HepG2 (cell line): ENCODE results near the gene HOXC11. TPM values are rescaled to one million over a fixed set of nuclear protein-coding genes. Genes with fewer than 3 reads are reported as not detected.

Experiments used
- ATAC-seq: fragments of 200-7000 bp; cut with Tn5 transposase; 3 replicates; pipeline ENCODE4 v1.9.1; 2020; ENCODE audit warnings: mild to moderate bottlenecking, moderate library complexity
- BruUV-seq: library from RNA; stranded (reverse); fragments of 400-500 nt; replicated peaks from 2 replicates; lab custom pipeline; 2021; lab: Mats Ljungman, UMichigan
- CTCF ChIA-PET: fragments of 300-600 bp; formaldehyde crosslinking; extraction: SDS; loops from one replicate; lab custom pipeline; 2021; ENCODE audit warnings: low total read pairs, inconsistent platforms, low intra/inter-chr PET ratio; lab: Yijun Ruan, JAX
- POLR2A ChIA-PET: fragments of 350-600 bp; sonication (Branson Sonifier 250); formaldehyde crosslinking; loops from one replicate; lab custom pipeline; 2020; ENCODE audit warnings: antibody characterized with exemption, inconsistent platforms; lab: Yijun Ruan, JAX
- DNase-seq: peaks from one replicate; pipeline ENCODE4 v3.0.0-alpha.2; 2015; ENCODE audit warnings: low spot score
- FAIRE-seq: peaks from 3 replicates; lab custom pipeline; 2011; peaks lifted over from hg19 to GRCh38; lab: Jason Lieb, UNC
- H2AFZ ChIP-seq: one replicate; pipeline ENCODE4 v1.6.1; 2011; ENCODE audit warnings: low read length, inconsistent platforms
- H3K27ac ChIP-seq: fragments of 300-600 bp; 3 replicates; pipeline ENCODE4 v1.8.0; 2011; ENCODE audit warnings: mixed run types, mild to moderate bottlenecking, mixed read lengths, low read length, inconsistent platforms; ENCODE audit not compliant: insufficient read depth; ENCODE audit errors: extremely low read length
- H3K27me3 ChIP-seq, 2 experiments: fragments of 200-600 bp in 1 of 2; 2 replicates in 1 of 2; 3 replicates in 1 of 2; pipeline versions ENCODE4 v1.6.0 to v1.8.0; 2011; ENCODE audit warnings: low read length in 2 of 2, mild to moderate bottlenecking in 2 of 2, moderate library complexity in 2 of 2, inconsistent platforms in 1 of 2; ENCODE audit not compliant: insufficient read depth in 2 of 2, control insufficient read depth in 1 of 2
- H3K36me3 ChIP-seq, 2 experiments: fragments of 200-600 bp in 1 of 2; replicated peaks in 1 of 2; 2 replicates in 1 of 2; 3 replicates in 1 of 2; pipeline versions ENCODE4 v1.5.1 to v1.8.0; 2011; ENCODE audit warnings: low read length in 2 of 2, inconsistent platforms in 1 of 2; ENCODE audit not compliant: insufficient read depth in 2 of 2, control insufficient read depth in 1 of 2
- H3K4me1 ChIP-seq: 2 replicates; pipeline ENCODE4 v1.5.1; 2012; ENCODE audit warnings: low read length, inconsistent platforms; ENCODE audit not compliant: insufficient read depth
- H3K4me2 ChIP-seq: 2 replicates; pipeline ENCODE4 v1.6.0; 2011; ENCODE audit warnings: low read depth, low read length, inconsistent platforms
- H3K4me3 ChIP-seq, 3 experiments: fragments of 200-600 bp in 1 of 3; sonication (generic), shearing (Covaris generic) in 1 of 3; replicated peaks in 1 of 3; 2 replicates each; pipeline ENCODE4 v1.5.1; 2011 to 2016; ENCODE audit warnings: low read length in 3 of 3, inconsistent platforms in 2 of 3, low read depth in 2 of 3, mild to moderate bottlenecking in 2 of 3, control low read depth in 1 of 3, mixed read lengths in 1 of 3; ENCODE audit not compliant: insufficient read depth in 1 of 3
- H3K79me2 ChIP-seq: one replicate; pipeline ENCODE4 v1.6.1; 2011; ENCODE audit warnings: low read length, inconsistent platforms; ENCODE audit not compliant: insufficient read depth
- H3K9ac ChIP-seq: 2 replicates; pipeline ENCODE4 v1.6.0; 2011; ENCODE audit warnings: mild to moderate bottlenecking, low read depth, low read length, inconsistent platforms; ENCODE audit not compliant: insufficient read depth
- H3K9me3 ChIP-seq: 2 replicates; pipeline ENCODE4 v1.5.1; 2012; ENCODE audit warnings: mild to moderate bottlenecking, low read length
- H4K20me1 ChIP-seq: 2 replicates; pipeline ENCODE4 v1.6.0; 2011; ENCODE audit warnings: inconsistent platforms, mild to moderate bottlenecking, low read length, moderate library complexity; ENCODE audit not compliant: insufficient read depth
- ARID4A ChIP-seq: sonication (generic); formaldehyde crosslinking; IDR thresholded peaks from 2 replicates; pipeline ENCODE4 v1.5.0; 2020; ENCODE audit warnings: mild to moderate bottlenecking, missing genetic modification reagents, borderline replicate concordance
- DNMT1 ChIP-seq: sonication (generic); formaldehyde crosslinking; IDR thresholded peaks from 2 replicates; pipeline ENCODE4 v1.5.1; 2020; ENCODE audit warnings: mild to moderate bottlenecking, missing genetic modification reagents
- KLF15 ChIP-seq: sonication (generic); formaldehyde crosslinking; IDR thresholded peaks from 2 replicates; pipeline ENCODE4 v1.8.1; 2023; ENCODE audit warnings: borderline replicate concordance, mild to moderate bottlenecking, inconsistent platforms, missing genetic modification reagents, mixed read lengths
- MYC ChIP-seq: sonication (generic); formaldehyde crosslinking; IDR thresholded peaks from 2 replicates; pipeline ENCODE4 v1.9.0; 2021; ENCODE audit warnings: missing genetic modification reagents, borderline replicate concordance
- NR0B2 ChIP-seq: sonication (generic); formaldehyde crosslinking; IDR thresholded peaks from 2 replicates; pipeline ENCODE4 v1.4.0; 2020; ENCODE audit warnings: mild to moderate bottlenecking, missing genetic modification reagents
- RARG ChIP-seq: sonication (generic); formaldehyde crosslinking; IDR thresholded peaks from 2 replicates; pipeline ENCODE4 v1.4.0; 2020; ENCODE audit warnings: low read depth, mild to moderate bottlenecking, missing genetic modification reagents
- SSRP1 ChIP-seq: IDR thresholded peaks from 2 replicates; pipeline ENCODE4 v1.6.1; 2016; ENCODE audit warnings: control low read depth
- TOE1 ChIP-seq: sonication (generic); formaldehyde crosslinking; IDR thresholded peaks from 2 replicates; pipeline ENCODE4 v1.4.0; 2020; ENCODE audit warnings: mild to moderate bottlenecking, missing genetic modification reagents
- YEATS2 ChIP-seq: sonication (generic); formaldehyde crosslinking; IDR thresholded peaks from 2 replicates; pipeline ENCODE4 v1.4.0; 2020; ENCODE audit warnings: missing genetic modification reagents, borderline replicate concordance
- ZNF18 ChIP-seq: sonication (generic); formaldehyde crosslinking; IDR thresholded peaks from 2 replicates; pipeline ENCODE4 v1.8.0; 2022; ENCODE audit warnings: mild to moderate bottlenecking, missing genetic modification reagents; ENCODE audit not compliant: insufficient replicate concordance
- ZNF484 ChIP-seq: sonication (generic); formaldehyde crosslinking; IDR thresholded peaks from 2 replicates; pipeline ENCODE4 v1.5.1; 2020; ENCODE audit warnings: mild to moderate bottlenecking, low read depth, missing genetic modification reagents, borderline replicate concordance
- ZNF547 ChIP-seq: sonication (generic); formaldehyde crosslinking; IDR thresholded peaks from 2 replicates; pipeline ENCODE4 v1.5.1; 2020; ENCODE audit warnings: mild to moderate bottlenecking, missing genetic modification reagents
- ZNF775 ChIP-seq: sonication (generic); formaldehyde crosslinking; IDR thresholded peaks from 2 replicates; pipeline ENCODE4 v1.4.0; 2020; ENCODE audit warnings: missing genetic modification reagents, mild to moderate bottlenecking, moderate library complexity, borderline replicate concordance
- ZNF776 ChIP-seq: sonication (generic); formaldehyde crosslinking; IDR thresholded peaks from 2 replicates; pipeline ENCODE4 v1.4.0; 2020; ENCODE audit warnings: mild to moderate bottlenecking, missing genetic modification reagents
- WGBS: methylation state at CpG from one replicate; pipeline ENCODE4 v1.1.6; 2017; ENCODE audit warnings: low lambda C conversion rate; 5-methylcytosine and 5-hydroxymethylcytosine counted together
- in situ Hi-C: cut with HindIII; loops from 2 replicates; pipeline ENCODE4 v1.10.0; 2017; ENCODE audit warnings: low pct_unique_long_range_greater_than_20kb; ENCODE audit not compliant: extremely low pct_ligation_motif_present
- intact Hi-C: fragments of 100-400 bp; cut with micrococcal nuclease; formaldehyde crosslinking; loops from one replicate; pipeline ENCODE4 v1.10.0; 2022; ENCODE audit not compliant: unreplicated experiment
- polyA plus RNA-seq, 8 experiments: library from polyadenylated mRNA; depleted of rRNA in 3 of 8; stranded (reverse) in 7 of 8; unstranded in 1 of 8; fragments of >200 nt; fragmentation: Illumina TruSeq in 4 of 8; extraction: Trizol in 4 of 8; gene quantifications; 2 replicates each; pipeline versions ENCODE4 v1.2.1 to v1.2.3, GENCODE V29; 2011 to 2016; ENCODE audit warnings: low read depth in 4 of 8, missing spikeins in 1 of 8, mixed read lengths in 1 of 8; ENCODE audit not compliant: insufficient read depth in 1 of 8
- total RNA-seq, 5 experiments: library from RNA; depleted of rRNA; stranded (reverse); fragments of >200 nt; fragmentation: Illumina TruSeq; extraction: Trizol; gene quantifications; 2 replicates each; pipeline ENCODE4 v1.2.3, GENCODE V29; 2016; ENCODE audit warnings: low read depth in 1 of 5

The HOXC11 gene
- total and polyA plus RNA-seq, 2 of the 13 experiments (the other 11 are each of a cell fraction or from before 2014, with no cell fraction given) = not detected

- TF ChIP-seq ARID4A (CRISPR knock-in tag) (no peak), NR0B2 (CRISPR knock-in tag) (no peak), TOE1 (CRISPR knock-in tag) (no peak), SSRP1 (no peak), ZNF484 (CRISPR knock-in tag) (no peak)
Observed at GRCh38 chr12:53971129-53971528, 1.8 kb upstream of the HOXC11 start (continued).

GRCh38 chr12:53971686-53972085 lies 1.2 kb upstream of the HOXC11 start:
- intact Hi-C loops (no loop called here), in situ Hi-C loops (no loop called here)
- Histone ChIP-seq H3K9ac (no peak overlapping the region), H3K4me3 (no peak overlapping the region), H3K4me1 (peaks cover 12% of the 10 kb centered on the region; the same call in 1 of the 2 replicates), H3K36me3 (no peaks in the 10 kb centered on the region), H2AFZ (no peak overlapping the region), H3K9me3 (no peaks in the 10 kb centered on the region), H3K27me3 (peaks cover 14 to 95% of the 10 kb centered on the region in 2 experiments), H4K20me1 (0 out of 2 replicates have a peak, but pooled peaks cover 2% of the 10 kb centered on the region), H3K27ac (no peak overlapping the region), H3K79me2 (no peaks in the 10 kb centered on the region), H3K4me2 (no peak overlapping the region)
- no CpG with 5 or more reads among the region's 2 CpGs for WGBS
- ATAC-seq (no peak), FAIRE-seq (no peak), DNase-seq (no peak)
- BruUV-seq = no TSS peak
- POLR2A ChIA-PET = no interaction called here
- CTCF ChIA-PET = no interaction called here
- no peak for TF ChIP-seq DNMT1
- TF ChIP-seq ZNF776 (CRISPR knock-in tag) = no peak
- no peak for TF ChIP-seq ZNF547
- no peak for TF ChIP-seq RARG (CRISPR knock-in tag)
- no peak for TF ChIP-seq ZNF775
- no peak for TF ChIP-seq KLF15 (CRISPR knock-in tag)
- TF ChIP-seq ZNF18 (CRISPR knock-in tag) = no peak
- no peak for TF ChIP-seq MYC (CRISPR knock-in tag)
- TF ChIP-seq YEATS2 (CRISPR knock-in tag) = no peak
- TF ChIP-seq NR0B2 (CRISPR knock-in tag) = no peak
